AG08395 (cell line): ENCODE measurements around the gene SELE.
"Not testable (repeated sequence)": the region's sequence is repeated elsewhere in the genome, so short reads cannot be mapped to it uniquely, and the experiment has no call there.

ENCODE experiments used
- DNase-seq: peaks from one replicate; pipeline ENCODE4 v3.0.0; 2012; ENCODE audit warnings: mixed read lengths, low spot score

SELE gene

GRCh38 chr1:169722779-169723178 is 11.1 kb downstream of the SELE start:
- no peak for DNase-seq

- not testable (repeated sequence) for DNase-seq
Observed at GRCh38 chr1:169715100-169715499, 18.8 kb downstream of the SELE start.

GRCh38 chr1:169713090-169713489 is 20.8 kb downstream of the SELE start:
- DNase-seq = not testable (repeated sequence)

GRCh38 chr1:169712309-169712631 is 21.6 kb downstream of the SELE start:
- no peak for DNase-seq

- peak; percentile 70 for DNase-seq
Observed at GRCh38 chr1:169711469-169712308, 22.2 kb downstream of the SELE start, which contains the start of gene SELL. Gene SELL, minus strand, starts transcription at chr1:169711620. Its CDS starts 122 bp downstream, at chr1:169711498.

- no peak for DNase-seq
Observed at GRCh38 chr1:169708647-169709046, 25.2 kb downstream of the SELE start.

- no peak for DNase-seq
Observed at GRCh38 chr1:169707912-169708604, 25.8 kb downstream of the SELE start.

GRCh38 chr1:169704797-169705196 is 29.1 kb downstream of the SELE start:
- no peak for DNase-seq

- DNase-seq = no peak
Observed at GRCh38 chr1:169701261-169702005, 32.4 kb downstream of the SELE start.

- no peak for DNase-seq
Observed at GRCh38 chr1:169699707-169700106, 34.2 kb downstream of the SELE start.

GRCh38 chr1:169698976-169699375 is 34.9 kb downstream of the SELE start:
- no peak for DNase-seq

- no peak for DNase-seq
Observed at GRCh38 chr1:169697755-169698154, 36.1 kb downstream of the SELE start.

- DNase-seq = no peak
Observed at GRCh38 chr1:169696273-169697100, 37.4 kb downstream of the SELE start.

GRCh38 chr1:169694304-169695075 is 39.4 kb downstream of the SELE start:
- DNase-seq = no peak

GRCh38 chr1:169692756-169693460 is 41.0 kb downstream of the SELE start:
- no peak for DNase-seq

- no peak for DNase-seq
Observed at GRCh38 chr1:169690489-169690888, 43.4 kb downstream of the SELE start.

GRCh38 chr1:169689395-169689794 is 44.5 kb downstream of the SELE start:
- DNase-seq = no peak

GRCh38 chr1:169688377-169688776 is 45.5 kb downstream of the SELE start:
- DNase-seq = not testable (repeated sequence)

- no peak for DNase-seq
Observed at GRCh38 chr1:169683661-169684060, 50.2 kb downstream of the SELE start.

GRCh38 chr1:169683168-169683567 is 50.7 kb downstream of the SELE start:
- not testable (repeated sequence) for DNase-seq
